GM12891 (cell line): Measurements from ENCODE around the gene ANKRD63.

Experiments
- PAX5 ChIP-seq: IDR thresholded peaks from 2 replicates; pipeline ENCODE4 v1.6.1; 2011; ENCODE audit warnings: low read length, moderate library complexity, mild to moderate bottlenecking; ENCODE audit not compliant: insufficient read depth, severe bottlenecking
- POLR2A ChIP-seq: IDR thresholded peaks from 2 replicates; pipeline ENCODE4 v1.6.1; 2011; ENCODE audit warnings: low read depth, low read length, control low read depth
- POLR2AphosphoS5 ChIP-seq: IDR thresholded peaks from 2 replicates; pipeline ENCODE4 v1.6.1; 2011; ENCODE audit warnings: low read depth, low read length, control low read depth
- POU2F2 ChIP-seq: IDR thresholded peaks from 2 replicates; pipeline ENCODE4 v1.6.1; 2011; ENCODE audit warnings: low read depth, mild to moderate bottlenecking, control low read depth, low read length, moderate library complexity

- no peak for TF ChIP-seq POLR2A
- TF ChIP-seq POU2F2 = no peak
- TF ChIP-seq POLR2AphosphoS5 = no peak
- TF ChIP-seq PAX5 = no peak
These were observed 9.4 kb downstream of the ANKRD63 start for GRCh38 chr15:40273428-40273827.
